GF-D8 (cell line): ENCODE results near the gene SCFD2.

Source experiments
- DNase-seq: peaks from one replicate; lab custom pipeline; 2025; lab: John Stamatoyannopoulos, UW

SCFD2 gene

DNA sequence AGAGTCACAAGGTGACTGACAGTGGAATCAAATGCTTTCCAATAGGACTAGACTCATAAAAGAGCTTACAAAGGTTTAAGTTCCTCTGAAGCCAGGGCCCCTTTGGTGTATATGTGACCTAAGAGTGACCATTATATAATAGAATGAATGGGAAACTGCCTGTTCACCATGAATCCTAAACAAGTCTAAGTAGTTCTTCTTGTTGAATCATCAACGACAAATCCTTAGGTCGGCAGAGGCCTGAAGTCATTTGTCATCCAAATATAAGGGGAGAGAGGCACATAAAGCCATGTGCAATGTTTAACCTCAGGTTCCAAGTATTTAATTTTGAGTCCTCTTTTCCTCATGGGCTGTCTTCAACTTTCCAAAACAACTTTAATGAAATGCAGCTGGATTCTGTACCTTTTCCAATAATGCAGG is 381.4 kb downstream of the SCFD2 start:
- DNase-seq, result no peak

DNA sequence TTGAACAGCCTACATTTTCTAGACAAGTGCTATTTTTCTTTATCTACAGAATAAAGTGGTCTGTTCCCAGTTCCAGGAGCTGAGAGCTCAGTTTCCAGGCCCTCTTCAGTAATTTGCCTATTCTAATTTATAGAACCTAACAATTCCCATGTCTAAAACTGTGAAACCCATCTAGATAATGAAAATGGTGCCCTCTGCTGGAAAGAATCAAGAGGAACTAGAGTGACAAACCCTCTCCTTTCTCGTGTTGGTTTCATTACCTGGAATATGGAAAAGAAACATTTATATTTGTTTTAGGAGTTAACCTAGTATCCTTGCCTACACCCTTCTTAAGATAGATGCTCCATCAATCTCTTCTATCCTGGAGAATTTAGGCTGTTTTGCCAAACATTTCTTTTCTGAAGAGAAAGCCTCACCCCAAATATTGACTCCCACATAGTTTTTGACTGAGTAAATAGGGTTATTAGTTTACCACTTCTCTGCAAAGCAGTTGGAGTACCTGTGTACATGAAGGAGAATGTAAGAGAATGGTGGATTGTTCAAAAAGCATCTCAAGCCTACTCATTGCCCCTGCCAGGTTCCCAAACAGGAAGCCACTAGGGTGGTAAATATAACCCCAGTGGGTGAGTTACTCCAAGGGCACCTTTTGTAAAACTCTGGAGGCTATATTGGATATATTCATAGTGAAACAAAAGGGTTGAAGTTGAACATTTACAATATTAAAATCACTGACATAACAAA is 382.1 kb downstream of the SCFD2 start:
- peak; percentile 22 for DNase-seq

DNA sequence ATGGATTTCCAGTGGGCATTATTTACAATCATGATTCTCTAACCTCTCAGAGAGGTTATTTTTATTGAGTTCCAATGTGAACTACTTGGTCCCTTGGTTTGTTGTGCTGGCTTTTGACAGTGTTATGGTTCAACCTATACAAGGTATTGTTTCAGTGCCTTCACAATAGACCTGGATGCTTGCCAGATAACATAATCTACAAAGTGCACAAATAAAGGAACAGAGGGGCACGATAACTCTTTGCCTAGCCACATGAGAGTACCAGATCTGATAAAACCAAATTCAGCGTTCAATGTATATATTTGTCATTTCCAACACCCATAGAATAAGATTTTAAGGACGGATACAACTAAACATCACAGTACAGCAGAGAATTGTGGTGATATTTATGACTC is 382.9 kb downstream of the SCFD2 start:
- no peak for DNase-seq

DNA sequence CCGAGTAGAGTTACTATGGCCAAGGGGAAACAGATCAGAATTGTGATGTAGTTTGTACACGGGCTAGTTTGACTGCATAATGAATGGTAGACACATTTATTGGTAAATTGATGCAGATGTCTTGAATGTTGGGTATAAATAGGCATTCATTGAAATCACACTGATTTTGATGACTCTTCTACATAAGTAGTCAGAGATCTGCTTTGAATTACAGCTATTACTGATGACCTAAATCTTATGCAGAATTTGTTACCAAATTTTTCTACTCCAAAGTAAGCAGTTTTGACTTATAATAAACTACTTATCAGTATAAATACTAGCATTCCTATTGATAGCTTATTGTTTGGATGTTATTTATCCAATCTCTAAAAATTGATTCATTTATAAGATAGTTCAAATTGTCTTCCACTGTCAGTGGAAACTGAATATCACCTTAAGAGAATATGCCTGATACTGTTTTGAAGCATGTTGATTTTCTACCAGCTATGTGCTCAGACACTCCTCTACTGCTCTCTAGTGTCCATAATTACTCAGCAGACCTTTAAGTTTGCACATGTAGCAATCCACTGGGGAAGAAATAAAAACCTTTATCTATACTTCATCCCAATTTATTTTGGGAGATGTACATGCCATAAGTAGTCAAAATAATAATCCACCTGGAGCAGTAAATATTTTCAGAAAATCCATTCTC is 383.5 kb downstream of the SCFD2 start:
- no peak for DNase-seq

DNA sequence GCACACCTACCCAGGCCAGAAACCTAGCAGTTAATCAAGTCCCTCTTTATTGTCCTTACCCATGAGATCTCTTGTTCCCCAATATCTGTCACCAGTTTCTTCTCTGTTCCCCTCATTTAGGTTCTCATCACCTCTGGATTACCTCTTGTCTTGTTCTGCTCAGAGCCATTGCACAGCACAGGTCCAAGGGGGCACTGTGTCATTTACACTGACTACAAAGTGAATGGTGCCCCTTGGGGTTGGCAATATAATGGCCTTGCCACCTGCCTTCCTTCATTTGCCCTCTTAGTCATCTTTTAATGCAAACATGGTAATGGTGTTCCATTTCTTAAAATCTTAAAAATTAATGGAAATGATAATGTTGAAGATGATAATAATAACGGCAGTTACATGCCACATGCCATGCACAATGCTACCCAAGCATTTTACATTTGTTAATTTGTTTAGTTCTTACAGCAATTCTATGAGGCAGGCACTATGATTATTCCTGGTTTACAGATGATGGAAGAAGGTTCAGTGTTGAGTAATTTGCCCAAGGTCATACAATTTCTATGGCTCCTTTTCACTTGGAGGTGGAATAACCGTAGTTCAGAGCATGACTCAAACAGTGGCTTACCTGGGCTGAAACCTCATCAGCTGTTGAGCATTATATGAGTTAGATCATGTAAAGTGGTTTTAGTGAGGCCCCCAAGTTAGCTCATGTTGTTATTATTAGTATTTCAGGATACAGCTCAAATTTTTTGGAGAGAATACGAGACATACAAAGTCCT is 385.9 kb downstream of the SCFD2 start:
- no peak for DNase-seq

DNA sequence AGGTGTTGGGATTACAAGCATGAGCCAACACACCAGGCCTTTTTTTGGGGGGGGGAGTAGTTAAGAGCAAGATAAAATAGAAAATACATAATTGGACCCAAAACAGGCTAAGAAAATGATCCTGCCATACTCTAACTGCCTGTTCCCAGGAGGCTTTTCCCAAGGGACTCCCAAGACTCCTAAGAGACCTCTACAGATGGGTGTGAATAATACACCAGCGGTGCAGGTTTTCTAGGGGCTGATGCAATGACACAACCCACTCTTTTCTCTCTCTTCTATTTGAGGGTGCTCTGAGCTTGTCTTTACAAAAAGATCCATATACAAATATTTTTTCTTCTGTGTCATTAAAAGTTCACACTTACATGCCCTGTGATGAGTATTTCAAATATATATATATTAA is 386.8 kb downstream of the SCFD2 start:
- DNase-seq, result no peak

DNA sequence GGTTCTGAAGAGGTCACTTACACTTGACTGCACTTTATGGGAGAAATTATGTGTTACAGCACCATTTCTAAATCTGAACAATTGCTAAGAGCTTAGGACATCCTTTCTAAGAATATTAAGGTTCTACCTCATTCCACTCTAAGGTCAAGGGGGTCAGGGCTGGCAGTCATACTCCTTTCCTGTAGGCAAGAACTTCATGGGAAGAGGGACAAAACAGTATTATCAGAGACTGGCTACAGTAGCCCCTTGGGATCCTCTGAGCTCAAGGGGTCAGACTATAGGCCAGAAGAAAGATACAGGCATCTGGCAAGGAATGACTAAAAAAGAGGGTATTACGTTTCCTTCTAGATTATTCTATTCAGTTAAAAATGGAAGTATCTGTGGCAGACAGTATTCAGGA is 388.6 kb downstream of the SCFD2 start:
- DNase-seq, result no peak

DNA sequence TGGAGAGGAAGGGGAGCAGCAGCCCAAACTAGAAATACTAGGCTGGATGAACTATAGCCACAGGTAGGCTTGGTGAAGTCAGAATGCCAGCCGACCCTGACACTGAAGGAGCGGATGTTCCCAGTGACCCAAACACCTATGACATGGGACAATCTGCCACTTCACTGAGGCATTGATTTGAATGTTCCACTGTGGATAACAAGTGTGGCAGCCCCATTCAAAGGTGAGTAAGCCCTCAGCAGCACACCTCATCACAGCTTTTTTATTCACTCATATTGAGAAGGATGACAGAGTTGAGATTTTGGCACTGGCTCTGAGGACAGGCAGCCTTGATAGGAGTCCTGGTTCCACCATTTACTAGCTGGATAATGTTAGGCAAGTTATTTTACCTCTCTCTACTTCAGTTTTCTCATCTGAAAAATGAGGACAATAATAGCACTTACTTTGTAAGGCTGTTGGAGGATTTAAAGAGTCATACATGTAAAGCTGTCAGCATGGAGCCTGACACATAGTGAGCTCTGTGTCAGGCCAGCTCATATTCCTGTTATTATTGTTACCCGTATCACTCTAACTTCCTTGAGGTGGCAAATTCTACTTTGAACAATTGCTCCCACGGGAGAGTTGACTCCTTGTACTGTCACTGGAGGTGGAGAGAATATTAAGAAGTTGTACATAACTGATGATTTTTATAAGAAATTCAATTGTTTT is 389.2 kb downstream of the SCFD2 start:
- DNase-seq, result no peak

DNA sequence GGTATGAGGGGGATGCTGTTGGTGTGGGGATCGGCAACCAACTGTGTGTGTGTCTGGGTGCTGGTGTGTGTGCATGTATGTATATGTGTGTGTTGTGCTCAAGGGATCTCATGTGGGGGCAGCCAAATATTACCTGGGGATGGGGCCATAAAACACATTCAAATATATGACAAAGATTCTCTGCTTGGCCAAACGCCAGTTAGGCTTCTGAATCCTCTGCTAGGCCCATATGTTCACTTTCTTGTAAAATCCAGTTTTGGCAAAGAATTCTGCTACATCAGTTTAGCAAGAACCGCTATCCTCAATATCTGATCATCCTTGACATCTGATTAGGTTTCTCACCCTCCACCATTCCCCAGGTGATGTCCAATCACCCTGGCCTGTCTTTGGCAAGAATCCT is 397.2 kb downstream of the SCFD2 start:
- DNase-seq, result no peak

DNA sequence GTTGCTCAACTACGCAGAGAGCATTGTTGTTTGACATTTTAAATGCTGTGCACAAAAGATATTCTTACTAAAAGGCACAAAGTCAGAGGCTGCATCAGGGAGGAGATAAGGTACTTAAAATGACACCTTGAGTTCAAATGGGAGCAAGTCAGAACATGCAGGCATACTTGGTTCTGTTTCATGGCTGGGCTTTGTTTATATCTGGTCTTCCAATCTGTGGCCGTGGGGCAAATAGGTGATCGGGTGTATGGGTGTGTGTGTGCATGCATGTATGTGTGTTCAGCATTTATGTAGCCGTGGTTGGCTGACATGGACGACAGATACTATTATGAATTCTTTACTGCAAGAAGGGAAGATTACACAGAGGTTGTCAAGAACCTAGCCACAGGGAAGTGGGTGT is 397.6 kb downstream of the SCFD2 start:
- no peak for DNase-seq

DNA sequence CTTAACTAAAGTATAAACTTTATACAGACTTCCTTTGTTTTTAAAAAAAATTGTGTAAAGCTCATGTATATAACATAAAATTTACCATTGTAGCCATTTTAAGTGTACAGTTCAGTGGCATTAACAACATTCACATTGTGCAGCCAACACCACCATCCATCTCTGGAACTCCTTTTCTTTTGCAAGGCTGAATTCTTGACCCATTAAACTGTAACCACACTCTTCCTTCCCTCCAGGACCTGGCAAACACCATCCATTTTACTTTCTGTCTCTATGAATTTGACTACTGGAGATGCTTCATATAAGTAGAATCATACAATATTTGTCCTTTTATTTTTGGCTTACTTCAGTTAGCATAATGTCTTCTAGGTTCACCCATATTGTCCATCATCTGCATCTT is 399.1 kb downstream of the SCFD2 start:
- DNase-seq, result no peak

DNA sequence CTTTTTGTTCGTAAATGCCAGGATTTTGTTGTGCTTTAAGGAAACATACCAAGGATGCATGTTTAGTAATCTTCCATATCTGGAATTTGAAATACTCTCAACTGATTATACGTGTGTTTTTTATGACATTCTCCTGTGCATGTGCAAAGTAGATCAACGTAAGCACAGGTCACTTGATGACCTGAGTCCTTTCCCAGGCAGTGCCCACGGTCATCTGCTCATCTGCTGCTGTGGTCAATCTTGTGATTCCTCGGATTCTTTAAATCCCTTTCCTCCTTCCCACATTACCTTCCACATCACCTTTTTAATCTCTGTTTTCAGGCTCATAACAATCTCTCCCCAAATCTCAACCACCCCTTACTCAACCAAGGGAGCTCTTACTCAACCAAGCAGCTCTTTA is 399.7 kb downstream of the SCFD2 start:
- DNase-seq, result no peak

DNA sequence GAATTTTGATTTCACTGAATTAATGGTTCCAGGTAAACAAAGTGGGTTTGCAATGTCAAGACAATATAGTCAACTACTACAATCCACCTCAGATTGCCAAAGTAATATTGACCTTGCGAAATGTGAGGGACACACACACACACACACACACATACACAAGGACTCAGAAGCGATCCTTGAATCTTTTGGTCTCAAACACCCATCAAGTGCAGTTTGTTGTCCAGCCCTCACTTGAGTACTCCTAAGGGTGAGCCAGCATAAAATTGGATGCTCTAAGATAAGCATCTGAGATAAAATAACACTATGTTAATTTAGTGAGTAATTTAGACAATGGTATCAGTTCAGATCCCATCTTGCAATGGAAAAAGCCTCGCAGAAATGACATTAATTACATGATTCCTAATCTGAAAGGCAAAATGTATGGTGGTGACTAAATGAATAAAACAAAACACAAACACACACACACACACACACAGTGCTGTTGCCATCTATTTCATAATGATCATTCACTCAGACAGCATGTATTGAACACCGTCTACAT is 401.2 kb downstream of the SCFD2 start:
- no peak for DNase-seq

DNA sequence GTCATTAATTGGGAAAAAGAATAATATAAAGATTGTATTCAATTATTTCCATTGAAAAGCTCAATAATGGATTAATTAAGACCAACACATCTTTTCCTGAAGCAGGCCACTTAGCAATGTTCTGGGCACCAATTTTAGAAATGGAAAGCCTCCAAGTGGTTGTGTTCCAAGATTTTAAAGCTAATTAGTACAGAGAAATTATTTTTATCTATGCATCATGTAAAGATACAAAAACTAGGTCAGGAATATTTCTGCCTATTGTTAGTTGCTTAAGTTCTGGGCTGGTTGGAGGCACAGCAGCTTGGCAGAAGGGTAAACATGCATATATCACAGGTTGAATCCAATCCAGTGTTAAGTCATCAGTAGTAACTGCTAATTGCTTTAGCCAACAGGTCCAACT is 401.9 kb downstream of the SCFD2 start:
- no peak for DNase-seq

DNA sequence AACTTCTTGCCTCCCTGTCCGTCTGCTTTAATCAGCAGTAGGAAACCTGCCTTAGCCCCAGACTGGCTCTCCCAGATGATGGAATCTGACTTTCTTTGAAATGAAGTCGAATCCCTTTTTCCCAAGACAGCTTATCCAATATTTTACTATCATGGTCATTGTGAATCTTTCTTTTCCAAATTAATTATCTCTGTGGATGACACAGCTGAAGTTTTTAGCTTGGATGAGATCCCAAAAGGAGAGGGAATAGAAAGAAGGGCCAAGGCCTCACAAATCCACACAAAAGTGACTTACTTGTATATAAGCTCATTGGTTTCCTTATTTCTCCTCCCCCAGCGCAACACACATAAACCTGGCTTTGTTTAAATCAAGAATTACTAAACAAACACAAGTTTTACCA is 403.1 kb downstream of the SCFD2 start:
- DNase-seq, result no peak

DNA sequence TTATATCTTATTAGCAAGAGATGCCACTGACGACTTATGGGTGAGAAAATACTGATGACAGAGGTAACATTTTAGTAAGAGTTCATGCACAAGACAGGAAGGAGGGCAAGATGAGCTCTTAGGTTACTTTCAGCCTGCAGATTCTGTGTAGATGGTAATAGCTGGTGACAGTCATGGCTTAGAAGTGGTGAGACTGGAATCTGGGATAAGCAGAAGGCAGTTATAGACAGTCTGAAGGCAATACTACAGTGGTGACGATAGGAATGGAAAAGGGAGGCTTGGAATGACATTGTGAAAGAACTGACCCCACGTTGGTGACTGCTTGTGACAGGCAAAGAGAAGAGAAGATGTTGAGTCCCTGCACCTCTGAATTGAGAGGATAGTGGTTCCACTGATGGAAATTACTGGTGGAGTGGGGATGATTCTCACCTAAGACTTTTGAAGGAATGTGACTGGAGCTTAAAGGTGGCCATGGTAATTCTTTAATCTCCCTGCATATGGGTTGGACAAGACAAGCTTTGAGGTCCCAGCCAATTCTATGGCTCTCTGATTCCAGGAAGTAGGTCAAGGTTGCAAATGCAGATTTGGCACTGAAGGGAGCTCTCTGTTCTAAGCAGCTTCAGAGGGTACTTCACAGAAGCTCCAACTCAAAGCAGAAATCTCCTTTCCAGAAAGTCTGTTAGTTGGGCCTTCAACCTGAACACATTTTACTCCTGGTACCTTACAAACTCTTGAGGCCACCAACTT is 404.0 kb downstream of the SCFD2 start:
- DNase-seq, result no peak

DNA sequence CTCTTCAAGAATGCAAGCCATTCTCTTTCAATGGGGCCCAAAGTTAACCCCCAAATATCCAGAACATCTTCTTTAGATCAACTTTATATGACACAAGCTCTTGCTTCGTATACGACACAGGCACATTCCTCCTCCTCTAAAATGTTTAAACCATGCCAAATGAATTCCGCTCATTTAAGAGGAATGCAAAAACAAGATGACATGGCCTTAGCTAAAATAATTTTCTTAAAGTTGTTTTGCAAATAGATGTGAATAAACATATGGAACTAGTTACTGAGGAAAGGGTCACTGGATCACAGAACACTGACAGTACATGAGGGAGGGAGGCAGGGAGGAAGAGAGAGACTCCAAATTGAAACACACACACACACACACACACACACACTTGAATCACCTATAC is 406.3 kb downstream of the SCFD2 start:
- no peak for DNase-seq

DNA sequence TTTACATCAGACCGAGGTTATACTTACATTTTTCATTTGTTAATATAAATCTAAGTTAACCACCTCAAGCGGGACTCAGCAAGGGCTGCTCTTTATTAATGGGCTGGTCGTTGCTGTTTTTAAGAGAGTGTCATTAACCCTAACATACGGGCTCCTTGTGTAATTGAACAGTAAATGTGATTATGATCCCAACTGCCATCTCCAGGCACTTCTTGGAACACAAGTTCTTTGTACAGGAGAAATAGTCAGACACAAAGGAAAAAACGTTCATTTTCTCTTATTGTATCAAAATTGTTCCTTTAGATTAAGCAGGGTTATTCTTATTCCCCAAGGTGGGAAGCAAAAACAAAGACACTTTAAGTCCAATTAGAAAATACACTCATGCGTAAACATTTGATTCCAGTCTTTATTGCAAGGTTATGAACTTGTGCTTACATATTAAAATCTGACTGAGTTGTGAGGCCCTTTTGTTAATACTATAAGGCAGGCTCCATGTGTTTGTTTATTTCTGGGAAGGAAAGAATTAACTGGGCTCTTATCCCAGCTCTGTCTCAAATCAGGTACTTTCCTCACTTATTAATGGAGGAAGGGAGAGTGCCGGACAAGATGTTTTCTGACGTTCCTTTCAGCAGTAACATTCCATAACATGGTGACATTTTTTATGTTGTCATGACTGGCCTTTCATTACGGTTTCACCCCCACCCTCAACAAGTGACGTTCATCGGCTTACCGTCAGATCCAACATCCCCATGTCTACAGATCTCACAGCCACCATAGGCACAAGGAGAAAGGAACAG is 407.8 kb downstream of the SCFD2 start:
- no peak for DNase-seq

DNA sequence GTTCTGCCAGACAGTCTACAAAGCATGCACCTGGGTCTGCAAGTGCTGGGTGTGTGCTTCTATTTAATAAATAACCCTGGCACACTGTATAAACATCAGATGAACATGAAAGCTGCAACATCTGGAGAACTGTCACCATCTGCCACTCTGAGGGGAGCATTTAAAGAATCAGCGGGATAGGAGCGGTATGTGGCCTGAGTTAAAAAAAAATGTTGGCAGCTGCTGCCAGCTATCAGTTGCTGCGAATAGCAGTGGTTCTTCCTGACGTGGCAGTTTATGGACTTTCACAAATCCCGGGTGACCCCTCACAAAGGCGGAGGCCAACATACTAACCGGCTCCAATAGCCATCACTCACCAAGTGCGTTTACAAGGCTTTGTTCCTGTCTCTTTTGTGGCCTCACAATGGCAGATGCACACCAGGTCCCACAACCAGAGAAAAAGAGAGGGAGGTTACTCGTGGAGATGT is 408.6 kb downstream of the SCFD2 start:
- DNase-seq, result no peak

DNA sequence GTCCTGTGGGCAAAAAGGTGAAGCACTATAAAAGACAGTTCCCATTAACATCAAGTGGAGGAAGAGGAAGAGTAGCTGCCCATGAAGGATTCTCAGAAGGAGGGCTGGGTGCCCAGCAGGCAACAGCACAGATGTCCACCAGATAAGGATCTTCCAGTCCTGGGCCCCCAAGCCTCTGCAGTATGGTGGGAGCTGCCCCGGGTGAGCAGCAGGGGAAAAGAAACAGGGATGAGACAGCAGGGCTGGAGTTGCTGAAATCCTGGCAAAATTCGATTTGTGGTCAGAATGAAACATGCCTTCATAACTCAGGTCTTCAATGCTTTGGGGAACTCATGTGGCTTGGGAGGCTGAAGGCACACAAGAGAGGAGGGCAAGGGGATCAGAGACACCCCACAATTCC is 409.2 kb downstream of the SCFD2 start:
- DNase-seq, result no peak
